ES-I3 (cell line): ENCODE results near the gene SLC26A2.
"Not testable (repeated sequence)": the region's sequence is repeated elsewhere in the genome, so short reads cannot be mapped to it uniquely, and the experiment has no call there.

Experiments used
- H3K36me3 ChIP-seq: 2 replicates; pipeline ENCODE4 v1.6.1; 2013; ENCODE audit warnings: mild to moderate bottlenecking, low read length, control low read depth, moderate library complexity; ENCODE audit not compliant: insufficient read depth
- H3K4me1 ChIP-seq: 2 replicates; pipeline ENCODE4 v1.6.1; 2013; ENCODE audit warnings: mild to moderate bottlenecking, control low read depth, low read length; ENCODE audit not compliant: insufficient read depth
- H3K9ac ChIP-seq: 2 replicates; pipeline ENCODE4 v1.6.1; 2013; ENCODE audit warnings: low read depth, mild to moderate bottlenecking, low read length, moderate library complexity
- H3K9me3 ChIP-seq: 2 replicates; pipeline ENCODE4 v1.6.1; 2013; ENCODE audit warnings: mild to moderate bottlenecking, low read length, moderate library complexity; ENCODE audit not compliant: control insufficient read depth, insufficient read depth

SLC26A2 gene

DNA sequence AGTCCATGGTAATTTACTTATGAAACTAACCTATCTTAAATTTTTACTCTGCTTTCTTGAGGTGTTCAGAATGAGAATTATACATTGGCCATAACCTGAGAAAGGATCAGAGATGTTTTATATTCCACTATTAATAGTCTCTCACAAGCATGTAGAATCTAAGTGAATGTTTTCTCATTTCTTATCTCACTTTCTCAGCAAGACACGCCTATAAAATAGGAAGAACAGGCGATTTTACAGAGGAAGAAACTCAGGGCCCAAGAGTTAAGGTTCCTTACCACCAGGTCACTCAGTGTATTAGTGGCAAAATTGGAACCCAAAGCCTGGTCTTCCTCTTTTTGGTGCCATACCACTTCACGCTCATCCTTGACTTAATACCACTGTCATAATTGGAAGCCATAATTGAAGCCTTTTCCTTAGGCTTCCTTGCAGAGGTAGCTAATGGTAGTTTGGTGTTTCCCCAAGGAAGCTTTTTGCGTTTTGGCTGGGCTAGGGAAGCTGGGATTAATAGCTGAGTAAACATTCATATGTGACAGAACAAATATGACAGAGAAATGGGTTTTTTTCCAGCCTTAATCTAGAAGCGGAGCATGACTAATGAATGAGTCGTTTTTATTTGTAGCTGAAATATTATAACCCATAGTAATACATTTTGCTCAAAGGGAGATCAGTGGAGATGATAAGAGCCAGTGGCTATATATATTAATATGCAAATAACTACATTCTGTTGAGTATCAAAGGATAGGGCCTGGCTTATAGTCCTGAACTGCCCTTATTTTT lies 56.9 kb downstream of the SLC26A2 start:
- H3K9ac ChIP-seq = no peak overlapping the region
- H3K36me3 ChIP-seq = peaks cover 34% of the 10 kb centered on the region
- peaks cover 17% of the 10 kb centered on the region for H3K4me1 ChIP-seq
- H3K9me3 ChIP-seq = peaks cover 10% of the 10 kb centered on the region; the same call in 1 of the 2 replicates

DNA sequence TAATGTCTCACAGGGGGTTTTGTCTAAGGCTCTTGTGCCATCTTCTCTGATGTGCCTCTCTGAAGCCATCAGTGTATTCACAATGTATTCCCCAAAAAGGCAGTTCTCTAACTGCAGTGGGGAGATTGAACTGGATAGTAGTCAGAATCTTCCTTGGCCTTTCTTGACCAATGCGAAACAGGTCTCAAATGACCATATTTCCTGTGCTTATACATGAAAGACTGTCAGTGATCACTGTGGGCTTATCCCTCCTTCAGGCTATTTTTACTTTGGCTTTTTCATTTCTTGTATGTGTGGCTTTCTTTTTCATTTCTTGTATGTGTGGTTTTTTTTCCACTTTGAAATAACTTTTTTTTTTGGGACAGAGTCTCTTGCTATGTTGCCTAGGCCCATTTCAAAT lies 59.7 kb downstream of the SLC26A2 start:
- Histone ChIP-seq H3K9ac (no peak overlapping the region), H3K36me3 (peaks cover 28% of the 10 kb centered on the region), H3K4me1 (peaks cover 25% of the 10 kb centered on the region), H3K9me3 (peaks cover 8% of the 10 kb centered on the region; the same call in 1 of the 2 replicates)

DNA sequence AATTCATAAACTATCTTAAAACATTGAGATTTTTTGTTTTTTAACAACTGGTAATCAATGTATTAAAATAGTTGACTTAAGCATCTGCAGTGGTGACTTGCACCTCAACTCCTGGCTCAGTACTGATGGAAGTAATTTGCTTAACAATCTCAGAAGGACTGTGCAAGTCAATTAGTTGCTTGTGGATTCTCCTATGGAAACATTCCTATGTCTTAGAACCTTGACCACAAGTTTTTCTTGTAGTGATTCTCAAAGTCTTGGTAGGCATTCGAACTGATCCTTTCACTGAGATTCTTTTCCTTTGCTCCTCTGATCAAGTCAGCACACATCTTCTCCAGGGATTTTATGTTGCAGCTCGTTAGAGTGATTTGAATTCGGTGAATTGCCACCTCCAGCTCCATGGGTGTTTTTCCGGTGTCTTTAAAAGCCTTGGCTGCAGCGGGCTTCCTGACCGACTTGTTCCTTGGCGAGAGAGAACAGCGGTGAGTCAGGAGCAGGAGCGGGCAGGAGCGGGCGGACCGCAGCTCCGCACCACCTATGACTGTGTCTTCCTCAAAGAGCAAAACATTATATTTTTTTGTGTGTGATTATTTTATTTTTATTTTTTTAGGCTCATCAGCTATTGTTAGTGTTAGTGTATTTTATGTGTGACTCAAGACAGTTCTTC lies 61.1 kb downstream of the SLC26A2 start:
- Histone ChIP-seq H3K9me3 (no peaks in the 10 kb centered on the region), H3K9ac (no peak overlapping the region), H3K4me1 (peaks cover 25% of the 10 kb centered on the region), H3K36me3 (peaks cover 20% of the 10 kb centered on the region)

DNA sequence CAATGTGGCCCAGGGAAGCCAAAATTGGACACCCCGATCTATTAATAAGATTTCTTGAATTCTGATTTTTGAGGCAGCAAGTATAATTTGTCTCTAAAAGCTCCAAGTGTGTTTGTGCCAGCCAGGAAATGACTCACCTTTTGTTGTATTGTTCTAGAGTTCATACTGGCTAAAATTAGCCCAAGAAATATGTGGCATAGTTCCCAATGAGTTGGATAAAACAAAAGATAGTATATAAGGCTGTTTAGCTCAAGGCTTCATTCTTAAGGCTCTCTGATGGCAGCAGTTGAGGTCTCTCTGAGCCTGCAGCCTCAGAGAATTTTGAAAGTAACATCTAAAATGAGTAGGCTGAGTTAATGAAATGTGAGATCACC lies 61.6 kb downstream of the SLC26A2 start:
- Histone ChIP-seq H3K4me1 (peaks cover 25% of the 10 kb centered on the region), H3K36me3 (peaks cover 20% of the 10 kb centered on the region), H3K9ac (no peak overlapping the region)

DNA sequence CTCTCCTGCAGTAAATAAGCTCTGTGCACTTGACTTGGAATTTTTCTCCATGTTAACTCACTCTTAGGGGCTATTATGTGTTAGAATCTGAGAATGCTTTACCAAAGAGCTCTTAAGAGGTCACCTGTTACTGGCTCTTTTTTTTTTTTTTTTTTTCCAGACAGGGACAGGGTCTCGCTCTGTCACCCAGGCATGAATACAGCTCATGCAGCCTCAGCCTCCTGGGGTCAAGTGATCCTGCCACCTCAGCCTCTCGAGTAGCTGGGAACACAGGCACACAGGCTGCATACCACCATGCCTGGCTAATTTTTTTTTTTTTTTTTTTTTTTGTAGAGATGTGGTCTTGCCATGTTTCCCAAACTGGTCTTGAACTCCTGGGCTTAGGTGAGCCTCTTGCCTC lies 62.1 kb downstream of the SLC26A2 start:
- Histone ChIP-seq H3K9me3 (no peaks in the 10 kb centered on the region), H3K4me1 (peaks cover 25% of the 10 kb centered on the region), H3K36me3 (peaks cover 18% of the 10 kb centered on the region), H3K9ac (no peak overlapping the region)

More for the DNA sequence above, 61.6 kb downstream of the SLC26A2 start:
- no peaks in the 10 kb centered on the region for H3K9me3 ChIP-seq

DNA sequence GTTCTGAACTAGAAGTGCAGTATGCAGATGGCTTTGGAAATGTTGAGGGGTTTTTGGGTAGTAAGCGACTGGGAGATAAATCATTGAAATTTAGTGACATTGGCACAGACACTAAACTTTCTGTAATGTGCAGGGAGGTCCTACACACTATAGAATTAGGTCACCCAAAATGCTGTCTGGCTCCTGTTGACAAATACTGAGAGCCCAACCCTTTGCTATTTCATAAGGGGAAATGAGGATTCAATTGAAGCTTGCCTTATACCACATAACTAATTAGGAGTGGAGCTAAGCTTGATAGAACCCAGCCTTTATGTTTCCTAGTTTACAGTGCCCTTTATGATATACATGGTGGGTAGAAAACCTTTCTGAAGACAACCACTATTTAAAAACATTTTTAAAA lies 62.6 kb downstream of the SLC26A2 start:
- peaks cover 18% of the 10 kb centered on the region for H3K36me3 ChIP-seq
- no peaks in the 10 kb centered on the region for H3K9me3 ChIP-seq
- H3K9ac ChIP-seq = no peak overlapping the region
- peaks cover 25% of the 10 kb centered on the region for H3K4me1 ChIP-seq

DNA sequence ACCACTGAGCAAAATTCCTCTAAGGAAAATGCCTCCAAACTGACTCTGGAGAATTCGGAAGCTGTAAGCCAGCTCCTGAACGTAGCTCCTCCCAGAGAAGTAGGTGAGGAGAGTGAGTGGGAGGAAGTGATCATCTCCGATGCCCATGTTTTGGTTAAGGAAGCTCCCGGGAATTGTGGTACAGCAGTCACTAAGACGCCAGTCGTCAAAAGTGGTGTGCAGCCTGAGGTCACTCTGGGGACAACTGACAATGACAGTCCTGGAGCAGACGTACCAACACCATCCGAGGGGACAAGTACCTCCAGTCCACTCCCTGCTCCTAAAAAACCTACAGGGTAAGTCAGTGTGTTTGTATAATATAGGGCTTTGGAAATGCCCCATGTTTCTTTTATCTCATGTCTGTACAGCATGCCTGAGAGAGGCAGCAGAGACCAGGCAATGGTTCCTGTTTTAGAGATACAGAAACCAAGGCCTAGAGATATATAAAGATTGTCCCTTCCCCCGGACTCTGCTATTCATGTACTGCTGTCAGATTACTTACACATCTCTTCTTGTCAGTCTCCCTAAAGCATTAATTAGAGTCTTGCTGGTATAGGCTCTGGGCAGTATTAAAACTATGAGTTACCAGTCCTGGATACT lies 63.9 kb downstream of the SLC26A2 start:
- H3K4me1 ChIP-seq = peaks cover 25% of the 10 kb centered on the region
- H3K9ac ChIP-seq = no peak overlapping the region
- H3K9me3 ChIP-seq = no peaks in the 10 kb centered on the region
- peaks cover 15% of the 10 kb centered on the region for H3K36me3 ChIP-seq

DNA sequence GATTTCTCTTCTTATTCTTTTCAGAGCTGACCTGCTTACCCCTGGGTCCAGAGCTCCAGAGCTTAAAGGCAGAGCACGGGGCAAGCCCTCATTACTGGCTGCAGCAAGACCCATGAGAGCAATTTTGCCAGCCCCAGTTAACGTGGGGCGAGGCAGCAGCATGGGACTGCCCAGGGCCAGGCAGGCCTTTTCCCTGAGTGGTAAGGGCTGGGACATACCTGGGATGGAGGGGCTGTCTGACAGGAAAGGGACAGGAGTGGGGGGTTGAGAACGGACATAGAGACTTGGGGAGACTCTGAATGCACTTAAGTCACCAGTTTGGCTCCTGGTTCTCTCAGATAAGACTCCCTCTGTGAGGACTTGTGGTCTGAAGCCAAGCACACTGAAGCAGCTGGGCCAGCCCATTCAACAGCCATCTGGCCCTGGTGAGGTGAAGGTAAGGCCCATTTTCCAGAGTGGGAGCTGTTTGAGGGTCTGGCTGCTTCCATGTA lies 66.2 kb downstream of the SLC26A2 start:
- peaks cover 22% of the 10 kb centered on the region for H3K36me3 ChIP-seq

DNA sequence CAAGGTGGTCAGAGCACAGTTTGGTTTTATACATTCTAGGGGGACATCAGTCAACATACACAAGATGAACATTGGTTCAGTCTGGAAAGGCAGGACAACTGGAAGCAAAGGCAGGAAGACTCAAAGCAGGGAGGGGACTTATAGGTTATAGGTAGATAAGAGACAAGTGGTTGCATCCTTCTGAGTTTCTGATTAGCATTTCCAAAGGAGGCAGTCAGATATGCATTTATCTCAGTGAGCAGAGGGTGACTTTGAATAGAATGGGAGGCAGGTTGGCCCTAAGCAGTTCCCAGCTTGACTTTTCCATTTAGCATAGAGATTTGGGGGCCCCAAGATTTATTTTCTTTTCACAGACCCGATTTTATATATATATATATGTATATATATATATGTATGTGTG lies 67.5 kb downstream of the SLC26A2 start:
- peaks cover 33% of the 10 kb centered on the region for H3K36me3 ChIP-seq
- not testable (repeated sequence) for H3K4me1 ChIP-seq

More for the DNA sequence above, 66.2 kb downstream of the SLC26A2 start:
- Histone ChIP-seq H3K4me1 (peaks cover 14% of the 10 kb centered on the region), H3K9me3 (no peaks in the 10 kb centered on the region), H3K9ac (no peak overlapping the region)

DNA sequence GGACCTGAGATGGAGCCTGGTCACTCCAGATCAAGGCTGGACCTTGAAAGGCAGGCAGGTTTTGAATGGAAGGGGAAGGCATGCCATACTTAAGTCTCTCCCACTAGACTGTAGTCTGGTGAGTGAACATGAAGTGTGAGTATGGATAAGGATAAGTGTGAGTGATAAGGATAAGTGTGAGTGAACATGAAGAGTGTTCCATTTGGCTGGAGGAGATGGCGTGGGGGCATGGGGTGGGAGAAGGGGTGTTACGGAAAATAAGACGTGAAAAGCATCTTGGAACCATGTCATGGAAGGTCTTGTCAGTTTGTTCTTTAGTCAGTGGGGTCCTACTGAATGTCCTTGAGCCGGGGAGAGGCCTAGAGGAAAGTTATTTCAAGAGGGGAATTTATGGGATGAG lies 72.8 kb downstream of the SLC26A2 start:
- H3K36me3 ChIP-seq = peaks cover 42% of the 10 kb centered on the region
- no peaks in the 10 kb centered on the region for H3K4me1 ChIP-seq
- no peak overlapping the region for H3K9ac ChIP-seq
- no peaks in the 10 kb centered on the region for H3K9me3 ChIP-seq

More for the DNA sequence above, 67.5 kb downstream of the SLC26A2 start:
- H3K9me3 ChIP-seq, H3K9ac ChIP-seq: not testable (repeated sequence)

DNA sequence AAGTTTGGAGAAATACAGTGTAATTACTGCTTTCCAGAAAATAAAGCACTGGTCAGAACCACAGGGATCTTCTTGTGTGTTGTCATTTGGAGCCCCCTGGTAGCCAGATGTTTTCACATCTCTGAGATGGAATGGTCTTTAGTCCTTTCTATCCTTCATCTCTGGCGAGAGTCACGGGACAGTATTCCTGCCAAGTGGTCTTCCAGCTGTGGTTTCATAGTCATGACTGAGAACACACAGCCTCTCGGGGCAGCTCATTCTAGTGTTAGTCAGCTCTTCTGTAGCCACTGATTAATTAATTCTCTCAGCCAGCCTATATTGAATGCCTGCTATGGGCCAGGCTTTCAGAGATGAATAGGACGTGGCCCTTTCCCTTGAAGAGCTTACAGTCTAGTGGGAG lies 74.1 kb downstream of the SLC26A2 start:
- H3K4me1 ChIP-seq = no peaks in the 10 kb centered on the region
- H3K9me3 ChIP-seq = no peaks in the 10 kb centered on the region
- no peak overlapping the region for H3K9ac ChIP-seq
- H3K36me3 ChIP-seq = peaks cover 42% of the 10 kb centered on the region

DNA sequence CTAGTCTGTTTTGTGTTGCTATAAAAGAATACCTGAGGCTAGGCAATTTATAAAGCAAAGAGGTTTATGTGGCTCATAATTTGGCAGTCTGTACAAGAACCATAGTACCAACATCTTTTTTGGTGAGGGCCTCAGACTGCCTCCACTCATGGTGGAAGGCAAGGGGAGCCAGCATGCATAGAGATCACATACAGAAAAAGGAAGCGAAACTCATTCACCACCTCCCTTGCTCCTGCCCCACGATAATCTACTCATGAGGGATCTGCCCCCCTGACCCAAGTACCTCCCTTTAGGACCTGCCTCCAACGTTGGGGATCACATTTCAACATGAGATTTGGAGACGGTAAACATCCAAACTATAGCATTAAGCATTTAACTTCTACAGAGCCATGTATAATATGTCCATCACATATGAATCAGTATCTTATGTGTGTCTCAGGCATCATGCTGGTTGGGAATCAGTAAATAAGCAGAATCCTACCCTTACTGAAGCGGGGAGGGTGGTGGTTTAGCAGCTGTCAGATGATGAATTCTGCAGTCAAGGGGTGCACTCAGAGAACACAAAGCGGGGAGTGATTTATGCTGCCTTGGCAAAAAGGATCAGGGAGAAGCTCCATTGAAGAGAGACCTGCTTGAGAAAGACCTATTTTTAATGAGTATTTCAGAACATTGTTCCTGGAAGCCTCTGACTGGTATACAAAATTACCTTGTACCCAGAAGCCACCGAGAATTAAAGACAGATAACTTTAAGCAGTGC lies 74.8 kb downstream of the SLC26A2 start:
- Histone ChIP-seq H3K9ac (no peak overlapping the region), H3K36me3 (peaks cover 42% of the 10 kb centered on the region), H3K4me1 (no peaks in the 10 kb centered on the region), H3K9me3 (no peaks in the 10 kb centered on the region)

DNA sequence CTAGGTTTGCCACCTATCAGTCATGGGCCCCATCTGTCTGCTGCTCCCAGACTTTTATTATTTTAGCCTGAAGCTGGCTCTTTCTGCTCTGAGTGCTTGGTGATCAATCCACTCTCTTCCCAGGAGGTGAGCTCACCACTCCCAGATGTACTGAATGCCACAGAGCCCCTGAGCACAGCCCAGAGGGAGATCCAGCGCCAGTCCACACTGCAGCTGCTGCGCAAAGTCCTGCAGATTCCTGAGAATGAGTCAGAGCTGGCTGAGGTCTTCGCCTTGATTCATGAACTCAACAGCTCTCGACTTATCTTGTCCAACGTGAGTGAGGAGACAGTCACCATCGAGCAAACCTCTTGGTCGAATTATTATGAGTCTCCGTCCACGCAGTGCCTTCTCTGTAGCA lies 76.0 kb downstream of the SLC26A2 start:
- H3K9me3 ChIP-seq = no peaks in the 10 kb centered on the region
- H3K36me3 ChIP-seq = peaks cover 42% of the 10 kb centered on the region
- no peak overlapping the region for H3K9ac ChIP-seq
- H3K4me1 ChIP-seq = no peaks in the 10 kb centered on the region
